Measurements from ENCODE around the gene TGIF1. TPM values are rescaled to one million over a fixed set of nuclear protein-coding genes. Genes with fewer than 3 reads are reported as not detected.

The TGIF1 gene
- total and polyA plus RNA-seq, 2 of the 4 experiments (the other 2 are of a cell fraction): 62.1 to 118 TPM

DNA sequence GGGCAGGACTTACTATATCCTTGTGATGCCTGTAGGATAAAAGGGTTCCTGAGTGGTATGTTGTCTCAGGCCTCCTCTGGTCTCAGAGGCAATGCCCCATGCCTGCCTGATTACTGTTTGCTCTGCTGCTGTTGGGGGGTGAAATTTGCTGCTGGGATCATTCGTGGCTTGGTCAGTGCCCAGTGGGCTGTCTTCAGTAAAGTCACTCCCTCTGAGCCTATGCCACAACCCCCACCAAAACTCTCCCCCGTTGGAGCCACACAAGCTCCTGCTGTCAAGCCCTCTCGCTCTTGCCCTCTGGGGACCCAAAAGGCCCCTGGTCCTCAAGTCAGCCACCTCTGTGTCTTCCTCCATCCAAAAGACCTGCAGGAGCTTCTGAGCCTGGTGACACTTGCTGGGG, 38.6 kb upstream of the TGIF1 start:
- no peak overlapping the region for H4K5ac ChIP-seq (ENCODE audit: low read depth, low read length)
- no peak overlapping the region for H3K4ac ChIP-seq (ENCODE audit: low read depth, low read length)
- H3K23ac ChIP-seq (ENCODE audit: low read depth, low read length): no peak overlapping the region
- H2AK9ac ChIP-seq (replicated peaks; ENCODE audit: low read depth, low read length, poor library complexity): peak overlapping the region; percentile 65
- 0 out of 2 replicates have a peak, but pooled peaks cover 7% of the 10 kb centered on the region for H3K27me3 ChIP-seq (ENCODE audit: control insufficient read depth, insufficient read depth, low read length)
- no peak overlapping the region for H3K14ac ChIP-seq (replicated peaks; ENCODE audit: low read depth, low read length)
- POLR2A ChIA-PET (ENCODE audit: unreplicated experiment): no interaction called here
- no peaks in the 10 kb centered on the region for H3K9me3 ChIP-seq (ENCODE audit: control insufficient read depth, insufficient read depth, low read length)
- TF ChIP-seq CEBPB (IDR thresholded peaks at IDR 0.05; ENCODE audit: low read depth, low read length) (no peak), CHD1 (IDR thresholded peaks at IDR 0.05; ENCODE audit: low read depth, low read length) (no peak), RAD21 (IDR thresholded peaks at IDR 0.05; ENCODE audit: low read length) (no peak), SMC3 (IDR thresholded peaks at IDR 0.05; ENCODE audit: low read depth, low read length) (no peak)
- TF ChIP-seq, protein P1, sequence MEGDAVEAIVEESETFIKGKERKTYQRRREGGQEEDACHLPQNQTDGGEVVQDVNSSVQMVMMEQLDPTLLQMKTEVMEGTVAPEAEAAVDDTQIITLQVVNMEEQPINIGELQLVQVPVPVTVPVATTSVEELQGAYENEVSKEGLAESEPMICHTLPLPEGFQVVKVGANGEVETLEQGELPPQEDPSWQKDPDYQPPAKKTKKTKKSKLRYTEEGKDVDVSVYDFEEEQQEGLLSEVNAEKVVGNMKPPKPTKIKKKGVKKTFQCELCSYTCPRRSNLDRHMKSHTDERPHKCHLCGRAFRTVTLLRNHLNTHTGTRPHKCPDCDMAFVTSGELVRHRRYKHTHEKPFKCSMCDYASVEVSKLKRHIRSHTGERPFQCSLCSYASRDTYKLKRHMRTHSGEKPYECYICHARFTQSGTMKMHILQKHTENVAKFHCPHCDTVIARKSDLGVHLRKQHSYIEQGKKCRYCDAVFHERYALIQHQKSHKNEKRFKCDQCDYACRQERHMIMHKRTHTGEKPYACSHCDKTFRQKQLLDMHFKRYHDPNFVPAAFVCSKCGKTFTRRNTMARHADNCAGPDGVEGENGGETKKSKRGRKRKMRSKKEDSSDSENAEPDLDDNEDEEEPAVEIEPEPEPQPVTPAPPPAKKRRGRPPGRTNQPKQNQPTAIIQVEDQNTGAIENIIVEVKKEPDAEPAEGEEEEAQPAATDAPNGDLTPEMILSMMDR (conservative IDR thresholded peaks at IDR 0.05; ENCODE audit: low read depth, low read length): no peak
- no peaks in the 10 kb centered on the region for H4K20me1 ChIP-seq (ENCODE audit: insufficient read depth, low read length)
- no TSS peak for BruUV-seq (replicated peaks)
- H3K36me3 ChIP-seq (ENCODE audit: control insufficient read depth, insufficient read depth, low read length): no peaks in the 10 kb centered on the region
- no peak for DNase-seq
- dilution Hi-C loops (cut with HindIII; ENCODE audit: low sequenced_read_pairs, unreplicated experiment) (no loop called here), intact Hi-C loops (cut with micrococcal nuclease) (no loop called here), in situ Hi-C loops (cut with MboI; ENCODE audit: low sequenced_read_pairs) (no loop called here)
- H2BK120ac ChIP-seq (ENCODE audit: low read depth, low read length): no peak overlapping the region
- no peaks in the 10 kb centered on the region for H3K4me1 ChIP-seq (ENCODE audit: control insufficient read depth, insufficient read depth, low read length)
- CTCF ChIA-PET: no interaction called here
- H4K8ac ChIP-seq (ENCODE audit: low read depth in 2 of 2, low read length in 2 of 2): peak overlapping the region in 1 of 2 experiments; percentile 22; a peak in 1 of 4 replicates
- H3K9ac ChIP-seq (ENCODE audit: low read depth, low read length): no peak overlapping the region
- no peak overlapping the region for H3K18ac ChIP-seq (ENCODE audit: low read depth, low read length)
- H3K9me1 ChIP-seq (ENCODE audit: insufficient read depth, low read length): peaks cover 4% of the 10 kb centered on the region; the same call in 1 of the 2 replicates
- no peak overlapping the region for H3K4me3 ChIP-seq (ENCODE audit: insufficient read depth, low read depth, low read length)
- ATAC-seq (ENCODE audit: low read depth): no peak
- no peak overlapping the region; the same call in 1 of the 2 replicates for H3K4me2 ChIP-seq (ENCODE audit: low read depth, low read length)
- no peak overlapping the region for H2BK20ac ChIP-seq (ENCODE audit: low read depth, low read length)
- no peak overlapping the region for H2BK15ac ChIP-seq (ENCODE audit: low read depth, low read length)
- no peaks in the 10 kb centered on the region for H3K79me1 ChIP-seq (ENCODE audit: low read depth in 1 of 2, low read length in 2 of 2)
- WGBS, 2 experiments (ENCODE audit: extremely low coverage in 2 of 2, insufficient read length in 1 of 2): 100% methylated on average over 1 of the region's 3 CpGs; no CpG with 5 or more reads in 1 of the 2 experiments
- H3K27ac ChIP-seq (ENCODE audit: insufficient read depth, low read length): no peak overlapping the region
- H2AK5ac ChIP-seq (ENCODE audit: low read depth, low read length): no peak overlapping the region
- H2AFZ ChIP-seq (replicated peaks; ENCODE audit: low read length, poor library complexity): peak overlapping the region; percentile 87
- no peak overlapping the region for H3K56ac ChIP-seq (ENCODE audit: extremely low read depth, insufficient read depth, low read length)
- no peak overlapping the region for H4K91ac ChIP-seq (ENCODE audit: insufficient read depth, low read depth, low read length)
- no peak overlapping the region for H2BK5ac ChIP-seq (ENCODE audit: low read depth, low read length, poor library complexity, severe bottlenecking)

Measured in IMR-90 (cell line).